ENCODE measurements around the gene HLA-DOA. TPM values are rescaled to one million over a fixed set of nuclear protein-coding genes. Genes with fewer than 3 reads are reported as not detected.
A peak's percentile ranks its signal among the peaks of the same experiment; 100 is the strongest.

HLA-DOA gene
- total and polyA plus RNA-seq, 2 of the 8 experiments (the other 6 are each of a cell fraction or from before 2014, with no cell fraction given): 23.7 to 89.0 TPM

DNA sequence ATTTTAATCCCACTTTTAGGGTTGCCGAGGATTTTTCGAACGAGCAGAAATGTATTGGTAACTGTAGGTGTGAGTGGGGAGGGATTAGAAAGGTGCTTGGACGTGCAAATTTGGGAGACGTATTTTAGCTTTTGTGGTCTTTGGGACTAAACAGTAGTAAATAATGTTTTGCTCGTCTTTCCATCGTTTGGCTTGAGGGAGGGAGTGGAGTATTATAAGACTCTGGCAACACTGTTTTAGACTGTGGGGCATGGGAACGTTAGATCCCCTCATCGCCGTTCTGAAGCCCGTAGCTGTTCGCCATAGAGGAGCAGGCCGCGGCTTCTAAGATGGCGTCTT lies 38.2 kb downstream of the HLA-DOA start:
- Histone ChIP-seq H3K79me1 (ENCODE audit: low read depth, low read length) (peaks cover 3% of the 10 kb centered on the region), H4K8ac (ENCODE audit: extremely low read depth, insufficient read depth, low read length) (peak overlapping the region; percentile 97; the same call in 1 of the 2 replicates), H3K4me3 (ENCODE audit: extremely low read depth in 1 of 4, insufficient read depth in 2 of 4, low read depth in 3 of 4, low read length in 4 of 4) (peak overlapping the region; percentile 90 to 99 (median 98)), H2BK15ac (ENCODE audit: low read length) (no peak overlapping the region), H3K27ac (ENCODE audit: low read depth, low read length) (peak overlapping the region; percentile 99), H4K91ac (replicated peaks; ENCODE audit: insufficient read length, low read length) (peak overlapping the region; percentile 92), H4K20me1 (replicated peaks in 1 of 2; ENCODE audit: control insufficient read depth in 1 of 2, insufficient read depth in 2 of 2, low read length in 2 of 2) (peaks cover 35 to 38% of the 10 kb centered on the region in 2 experiments), H2BK5ac (ENCODE audit: low read depth, low read length) (peak overlapping the region; percentile 100), H3K56ac (replicated peaks; ENCODE audit: insufficient read length, low read depth, low read length) (peak overlapping the region; percentile 91), H3K9ac (replicated peaks in 1 of 4; ENCODE audit: extremely low read depth in 1 of 4, low read depth in 3 of 4, low read length in 3 of 4) (peak overlapping the region; percentile 92 to 100 (median 96)), H2BK120ac (replicated peaks; ENCODE audit: low read depth, low read length) (peak overlapping the region; percentile 49), H3K23ac (ENCODE audit: insufficient read length) (no peak overlapping the region), H2AFZ (ENCODE audit: low read length) (no peak overlapping the region), H3K18ac (ENCODE audit: extremely low read depth, low read length) (peak overlapping the region; percentile 97), H3K4me1 (replicated peaks in 1 of 4; ENCODE audit: control insufficient read depth in 3 of 4, insufficient read depth in 4 of 4, low read length in 3 of 4) (peaks cover 0 to 14% (median 7%) of the 10 kb centered on the region in 4 experiments; a peak in 5 of 7 replicates), H3K4ac (replicated peaks; ENCODE audit: insufficient read length, low read depth, low read length) (peak overlapping the region; percentile 99), H3K36me3 (ENCODE audit: control insufficient read depth in 2 of 4, insufficient read depth in 4 of 4, low read length in 3 of 4) (peaks cover 20 to 42% (median 30%) of the 10 kb centered on the region in 4 experiments), H3K79me2 (ENCODE audit: control insufficient read depth in 1 of 2, insufficient read depth in 2 of 2, low read length in 2 of 2) (peaks cover 38 to 79% of the 10 kb centered on the region in 2 experiments), H2BK12ac (ENCODE audit: low read depth, low read length) (peak overlapping the region; percentile 96; the same call in 1 of the 2 replicates), H3K9me3 (ENCODE audit: insufficient read depth in 2 of 2, low read depth in 1 of 2, low read length in 1 of 2) (no peaks in the 10 kb centered on the region; a peak in 2 of 4 replicates), H4K5ac (ENCODE audit: insufficient read length, low read depth, low read length) (peak overlapping the region; percentile 96), H3K23me2 (ENCODE audit: low read depth, low read length) (peaks cover 22% of the 10 kb centered on the region), H3K27me3 (replicated peaks in 1 of 4; ENCODE audit: control insufficient read depth in 3 of 4, extremely low read depth in 1 of 4, insufficient read depth in 3 of 4, low read length in 3 of 4) (no peaks in the 10 kb centered on the region), H2AK5ac (ENCODE audit: low read depth, low read length) (peak overlapping the region; percentile 93; the same call in 1 of the 2 replicates), H3K14ac (ENCODE audit: insufficient read length) (peak overlapping the region; percentile 70), H2BK20ac (ENCODE audit: low read length) (no peak overlapping the region), H3K4me2 (ENCODE audit: insufficient read depth in 1 of 2, low read depth in 2 of 2, low read length in 2 of 2) (peak overlapping the region; percentile 75 to 90)
- DNase-seq (ENCODE audit: low read depth in 1 of 2, low spot score in 2 of 2) (no peak), FAIRE-seq (no peak)
- ChIA-PET CTCF (ENCODE audit: partially characterized antibody) (interaction anchor here (0.7 to 14.6 kb wide), 10 partner anchors 12 to 1164 kb away, joined by 3 to 110 read pairs (median 4); partner anchors contain the start of genes B3GALT4, GPSM3, HLA-DMA and TAP2), POLR2A (ENCODE audit: partially characterized antibody) (interaction anchor here (0.7 to 33.3 kb wide), 80 partner anchors 5 to 1307 kb away, joined by 3 to 1158 read pairs (median 5); partner anchors contain the start of genes ATF6B, B3GALT4, BRD2 and GPANK1)
- WGBS, 2 experiments (ENCODE audit: extremely low coverage in 1 of 2, insufficient coverage in 1 of 2, insufficient read length in 1 of 2, insufficient replicate concordance in 2 of 2, low coverage in 1 of 2, low lambda C conversion rate in 2 of 2, missing lambda C conversion rate in 1 of 2): 2% methylated on average over 15 of the region's 15 CpGs; no CpG with 5 or more reads in 1 of the 2 experiments
- no peak for TF ChIP-seq CBX8 (IDR thresholded peaks at IDR 0.05; ENCODE audit: borderline replicate concordance, low read depth, low read length)
- TF ChIP-seq POU5F1 (IDR thresholded peaks at IDR 0.05; ENCODE audit: low read depth, low read length): no peak
- TF ChIP-seq SP4 (IDR thresholded peaks at IDR 0.05; ENCODE audit: low read length): no peak
- peak; percentile 87 for TF ChIP-seq CHD1 (IDR thresholded peaks at IDR 0.05; ENCODE audit: low read depth, low read length)

Data from H1 (cell line).